Trophoblast cell (in vitro differentiated cells and primary cell): ENCODE data around the gene FAM210B. TPM values are rescaled to one million over a fixed set of nuclear protein-coding genes. Genes with fewer than 3 reads are reported as not detected.
A peak's percentile ranks its signal among the peaks of the same experiment; 100 is the strongest.

Experiments
- DNase-seq, 2 donors: peaks; one replicate each; pipeline ENCODE4 v3.0.0-alpha.2; 2016
- H2AFZ ChIP-seq: 2 replicates; pipeline ENCODE4 v1.6.1; 2013; ENCODE audit warnings: low read length, moderate library complexity, mild to moderate bottlenecking; ENCODE audit not compliant: insufficient read depth, poor library complexity
- H2AK5ac ChIP-seq: 2 replicates; pipeline ENCODE4 v1.6.1; 2013; ENCODE audit warnings: mild to moderate bottlenecking, low read length
- H2BK120ac ChIP-seq: 2 replicates; pipeline ENCODE4 v1.6.1; 2013; ENCODE audit warnings: low read length, mild to moderate bottlenecking, moderate library complexity; ENCODE audit not compliant: insufficient read depth, poor library complexity
- H2BK12ac ChIP-seq: 2 replicates; pipeline ENCODE4 v1.6.1; 2013; ENCODE audit warnings: mild to moderate bottlenecking, low read length, moderate library complexity
- H2BK5ac ChIP-seq: 2 replicates; pipeline ENCODE4 v1.6.1; 2013; ENCODE audit warnings: low read length, low read depth, moderate library complexity, mild to moderate bottlenecking; ENCODE audit not compliant: poor library complexity
- H3K14ac ChIP-seq: 2 replicates; pipeline ENCODE4 v1.6.1; 2013; ENCODE audit warnings: mild to moderate bottlenecking, low read length
- H3K18ac ChIP-seq: 2 replicates; pipeline ENCODE4 v1.6.1; 2013; ENCODE audit warnings: mild to moderate bottlenecking, low read length
- H3K23ac ChIP-seq: 2 replicates; pipeline ENCODE4 v1.6.1; 2013; ENCODE audit warnings: low read length
- H3K27ac ChIP-seq: 2 replicates; pipeline ENCODE4 v1.5.1; 2013; ENCODE audit warnings: low read depth, mild to moderate bottlenecking, inconsistent platforms, low read length, moderate library complexity
- H3K27me3 ChIP-seq: 2 replicates; pipeline ENCODE4 v1.6.1; 2013; ENCODE audit warnings: inconsistent platforms, mild to moderate bottlenecking, low read length, moderate library complexity; ENCODE audit not compliant: insufficient read depth
- H3K36me3 ChIP-seq, 2 experiments: 1 replicate in 1 of 2; 2 replicates in 1 of 2; pipeline ENCODE4 v1.6.1; 2013; ENCODE audit warnings: low read length in 2 of 2, mild to moderate bottlenecking in 2 of 2, moderate library complexity in 1 of 2; ENCODE audit not compliant: insufficient read depth in 2 of 2, control insufficient read depth in 1 of 2
- H3K4ac ChIP-seq: 2 replicates; pipeline ENCODE4 v1.6.1; 2013; ENCODE audit warnings: low read depth, mild to moderate bottlenecking, low read length, moderate library complexity
- H3K4me1 ChIP-seq, 2 experiments: 1 replicate in 1 of 2; 2 replicates in 1 of 2; pipeline ENCODE4 v1.6.1; 2013; ENCODE audit warnings: low read length in 2 of 2, mild to moderate bottlenecking in 2 of 2, moderate library complexity in 1 of 2; ENCODE audit not compliant: insufficient read depth in 2 of 2, control insufficient read depth in 1 of 2
- H3K4me2 ChIP-seq: 2 replicates; pipeline ENCODE4 v1.6.1; 2013; ENCODE audit warnings: inconsistent platforms, mild to moderate bottlenecking, low read length, moderate library complexity
- H3K4me3 ChIP-seq: 2 replicates; pipeline ENCODE4 v1.5.1; 2013; ENCODE audit warnings: mild to moderate bottlenecking, low read depth, low read length, inconsistent platforms
- H3K79me1 ChIP-seq: one replicate; pipeline ENCODE4 v1.6.1; 2013; ENCODE audit warnings: low read length
- H3K79me2 ChIP-seq: 2 replicates; pipeline ENCODE4 v1.6.1; 2013; ENCODE audit warnings: low read length, mild to moderate bottlenecking; ENCODE audit not compliant: control insufficient read depth, insufficient read depth, poor library complexity
- H3K9ac ChIP-seq: 2 replicates; pipeline ENCODE4 v1.6.1; 2013; ENCODE audit warnings: mild to moderate bottlenecking, low read length
- H3K9me3 ChIP-seq: 2 replicates; pipeline ENCODE4 v1.6.1; 2013; ENCODE audit warnings: low read depth, mild to moderate bottlenecking, control low read depth, inconsistent platforms, low read length; ENCODE audit not compliant: insufficient read depth
- H4K12ac ChIP-seq: 2 replicates; pipeline ENCODE4 v1.6.1; 2013; ENCODE audit warnings: low read depth, mild to moderate bottlenecking, low read length, moderate library complexity
- H4K8ac ChIP-seq: 2 replicates; pipeline ENCODE4 v1.6.1; 2013; ENCODE audit warnings: low read depth, mild to moderate bottlenecking, low read length, moderate library complexity
- H4K91ac ChIP-seq: one replicate; pipeline ENCODE4 v1.6.1; 2013; ENCODE audit warnings: low read depth, mild to moderate bottlenecking, low read length, moderate library complexity
- WGBS: extraction: QIAGEN DNeasy Blood & Tissue Kit; methylation state at CpG from one replicate; pipeline ENCODE4 v1.1.7; 2013; ENCODE audit warnings: missing lambda C conversion rate; ENCODE audit not compliant: insufficient read length, insufficient coverage; ENCODE audit errors: extremely low coverage; 5-methylcytosine and 5-hydroxymethylcytosine counted together
- polyA plus RNA-seq: library from polyadenylated mRNA; stranded (reverse); fragments of 200-250 nt; gene quantifications from 2 replicates; pipeline ENCODE4 v1.2.3, GENCODE V29; 2013

FAM210B gene
- 65.1 and 68.4 TPM in 2 replicates for polyA plus RNA-seq

- H3K18ac ChIP-seq: peak within 1 kb of the TSS; percentile 43
- H2AK5ac ChIP-seq: peak within 1 kb of the TSS; percentile 4
- H4K91ac ChIP-seq: peak within 1 kb of the TSS; percentile 90
- H3K27ac ChIP-seq: peak within 1 kb of the TSS; percentile 81
- peak within 1 kb of the TSS; percentile 82 for H2BK12ac ChIP-seq
- H3K36me3 ChIP-seq: peaks cover 0 to 2% of the 10 kb centered on the region in 2 experiments
- peak within 1 kb of the TSS; percentile 84 for H3K14ac ChIP-seq
- H3K23ac ChIP-seq: no peak within 1 kb of the TSS
- peaks cover 15% of the 10 kb centered on the region for H3K79me1 ChIP-seq
- peak within 1 kb of the TSS; percentile 36 for H3K9ac ChIP-seq
- no peaks in the 10 kb centered on the region for H3K27me3 ChIP-seq
- peak within 1 kb of the TSS; percentile 80 for H2BK5ac ChIP-seq
- peak; percentile 81 to 93 for DNase-seq
- peaks cover 5% of the 10 kb centered on the region for H3K79me2 ChIP-seq
- peak within 1 kb of the TSS; percentile 84 for H3K4me2 ChIP-seq
- no CpG with 5 or more reads among the region's 63 CpGs for WGBS
- peak within 1 kb of the TSS; percentile 81 for H4K8ac ChIP-seq
- peak within 1 kb of the TSS; percentile 75 for H2AFZ ChIP-seq
- peak within 1 kb of the TSS; percentile 30 for H3K4ac ChIP-seq
- H3K9me3 ChIP-seq: no peaks in the 10 kb centered on the region
- peaks cover 11% of the 10 kb centered on the region in 2 experiments for H3K4me1 ChIP-seq
- H3K4me3 ChIP-seq: peak within 1 kb of the TSS; percentile 91
- H4K12ac ChIP-seq: peak within 1 kb of the TSS; percentile 90
- H2BK120ac ChIP-seq: peak within 1 kb of the TSS; percentile 74
Measured at GRCh38 chr20:56358600-56359211, at the start of gene FAM210B. TSS of gene FAM210B (plus strand) at chr20:56358974. CDS start at chr20:56359006, 32 bp downstream.

- no peak overlapping the region for H2BK5ac ChIP-seq
- no peaks in the 10 kb centered on the region for H3K79me1 ChIP-seq
- no peak overlapping the region for H3K23ac ChIP-seq
- no peak overlapping the region for H4K12ac ChIP-seq
- no peak overlapping the region for H3K4me3 ChIP-seq
- no peak overlapping the region for H3K9ac ChIP-seq
- H3K14ac ChIP-seq: no peak overlapping the region
- H2AFZ ChIP-seq: no peak overlapping the region
- no peak overlapping the region for H4K8ac ChIP-seq
- H4K91ac ChIP-seq: no peak overlapping the region
- H3K36me3 ChIP-seq: no peaks in the 10 kb centered on the region
- H3K27me3 ChIP-seq: no peaks in the 10 kb centered on the region
- no CpG with 5 or more reads among the region's 8 CpGs for WGBS
- H3K4me2 ChIP-seq: no peak overlapping the region
- H3K9me3 ChIP-seq: peaks cover 13% of the 10 kb centered on the region
- no peaks in the 10 kb centered on the region for H3K79me2 ChIP-seq
- DNase-seq: no peak
- H2BK120ac ChIP-seq: no peak overlapping the region
- H2BK12ac ChIP-seq: no peak overlapping the region
- no peaks in the 10 kb centered on the region for H3K4me1 ChIP-seq
- H3K4ac ChIP-seq: no peak overlapping the region
- H3K18ac ChIP-seq: no peak overlapping the region
- no peak overlapping the region for H2AK5ac ChIP-seq
- H3K27ac ChIP-seq: no peak overlapping the region
Measured at GRCh38 chr20:56316051-56316450, 42.7 kb upstream of the FAM210B start.

- H3K4me2 ChIP-seq: no peak overlapping the region
- peaks cover 13% of the 10 kb centered on the region for H3K9me3 ChIP-seq
- no peak overlapping the region for H3K18ac ChIP-seq
- H2BK120ac ChIP-seq: no peak overlapping the region
- H3K79me1 ChIP-seq: no peaks in the 10 kb centered on the region
- no peak overlapping the region for H3K4ac ChIP-seq
- no peak overlapping the region for H3K23ac ChIP-seq
- H3K14ac ChIP-seq: no peak overlapping the region
- no peak overlapping the region for H2BK5ac ChIP-seq
- no peaks in the 10 kb centered on the region for H3K4me1 ChIP-seq
- no peak overlapping the region for H2BK12ac ChIP-seq
- no peaks in the 10 kb centered on the region for H3K36me3 ChIP-seq
- H3K27ac ChIP-seq: no peak overlapping the region
- no CpG with 5 or more reads among the region's 3 CpGs for WGBS
- H2AK5ac ChIP-seq: no peak overlapping the region
- no peak overlapping the region for H4K91ac ChIP-seq
- no peak overlapping the region for H3K4me3 ChIP-seq
- no peak for DNase-seq
- no peaks in the 10 kb centered on the region for H3K79me2 ChIP-seq
- no peak overlapping the region for H3K9ac ChIP-seq
- no peak overlapping the region for H4K8ac ChIP-seq
- H2AFZ ChIP-seq: no peak overlapping the region
- no peak overlapping the region for H4K12ac ChIP-seq
- no peaks in the 10 kb centered on the region for H3K27me3 ChIP-seq
Measured at GRCh38 chr20:56316483-56316882, 42.3 kb upstream of the FAM210B start.

GRCh38 chr20:56322681-56323080 is 36.1 kb upstream of the FAM210B start:
- Histone ChIP-seq H2BK12ac (no peak overlapping the region), H3K14ac (no peak overlapping the region), H3K23ac (no peak overlapping the region), H2AFZ (no peak overlapping the region), H3K9ac (no peak overlapping the region), H4K91ac (no peak overlapping the region), H2BK5ac (no peak overlapping the region), H3K27ac (no peak overlapping the region), H3K79me1 (no peaks in the 10 kb centered on the region), H3K18ac (no peak overlapping the region), H4K12ac (no peak overlapping the region), H2BK120ac (no peak overlapping the region), H3K4me1 (no peaks in the 10 kb centered on the region), H3K4me3 (no peak overlapping the region), H3K9me3 (peaks cover 11% of the 10 kb centered on the region), H3K4ac (no peak overlapping the region), H3K79me2 (no peaks in the 10 kb centered on the region), H4K8ac (no peak overlapping the region), H3K27me3 (no peaks in the 10 kb centered on the region), H2AK5ac (no peak overlapping the region), H3K36me3 (no peaks in the 10 kb centered on the region), H3K4me2 (no peak overlapping the region)
- WGBS: no CpG with 5 or more reads among the region's 4 CpGs
- no peak for DNase-seq
